Esophagus squamous epithelium (tissue), 5 donors: ENCODE results near the gene ATXN7L3. TPM values are rescaled to one million over a fixed set of nuclear protein-coding genes. Genes with fewer than 3 reads are reported as not detected.
"Not testable (repeated sequence)": the region's sequence is repeated elsewhere in the genome, so short reads cannot be mapped to it uniquely, and the experiment has no call there.

ENCODE experiments used
- DNase-seq: peaks from one replicate; lab custom pipeline; 2025; lab: John Stamatoyannopoulos, UW
- H3K27ac ChIP-seq, 4 donors: fragments of 200-600 bp; sonication (generic); one replicate each; pipeline ENCODE4 v1.5.1; 2016 to 2019; ENCODE audit warnings: mild to moderate bottlenecking in 1 of 4
- H3K27me3 ChIP-seq, 4 donors: fragments of 200-600 bp; sonication (generic); 1 replicate in 3 of 4; 2 replicates in 1 of 4; pipeline versions ENCODE4 v1.5.1 to v1.6.0; 2017 to 2021; ENCODE audit warnings: antibody characterized with exemption in 1 of 4
- H3K36me3 ChIP-seq, 3 donors: fragments of 200-600 bp; sonication (generic); one replicate each; pipeline ENCODE4 v1.5.1; 2016 to 2019
- H3K4me1 ChIP-seq, 3 donors: fragments of 200-600 bp; sonication (generic); one replicate each; pipeline ENCODE4 v1.5.1; 2017 to 2019
- H3K4me3 ChIP-seq, 4 donors: fragments of 200-600 bp; sonication (generic); 1 replicate in 3 of 4; 2 replicates in 1 of 4; pipeline ENCODE4 v1.5.1; 2016 to 2019; ENCODE audit warnings: mild to moderate bottlenecking in 2 of 4, moderate library complexity in 1 of 4
- H3K9me3 ChIP-seq, 3 donors: fragments of 200-600 bp; sonication (generic); one replicate each; pipeline ENCODE4 v1.5.1; 2016 to 2019
- POLR2A ChIP-seq, 4 donors: fragments of 450-650 bp; IDR thresholded peaks; one replicate each; pipeline ENCODE4 v1.6.1; 2017; ENCODE audit warnings: antibody characterized with exemption in 4 of 4, mild to moderate bottlenecking in 4 of 4, moderate library complexity in 3 of 4
- WGBS, 2 donors: methylation state at CpG; one replicate each; pipeline ENCODE4 v1.1.5; 2018; 5-methylcytosine and 5-hydroxymethylcytosine counted together
- intact Hi-C: fragments of 100-400 bp; cut with DNase I; formaldehyde crosslinking; loops from one replicate; pipeline ENCODE4 v1.15.0; 2022
- total RNA-seq, 4 donors: library from RNA; depleted of rRNA; stranded (reverse); fragments of >200 nt; gene quantifications; one replicate each; pipeline ENCODE4 v1.1.0, GENCODE V29; 2016
- TF ChIP-seq, protein P1 (sequence below), 6 experiments: fragments of 450-650 bp in 4 of 6; fragments of 200-600 bp in 2 of 6; sonication (generic) in 2 of 6; IDR thresholded peaks; one replicate each; pipeline ENCODE4 v1.5.1; 2016 to 2019; ENCODE audit warnings: antibody characterized with exemption in 6 of 6, mild to moderate bottlenecking in 4 of 6, moderate library complexity in 4 of 6
- donor health status: DM: yes; HTN: yes; CAD: no.

ATXN7L3 gene
- 10 to 100 TPM; 37.7 to 47.3 (median 44.0) TPM for total RNA-seq

GRCh38 chr17:44199553-44200477 is at the start of gene ATXN7L3:
ATXN7L3 (minus strand) TSS chr17:44199884; CDS start chr17:44198070, 1,814 bp downstream.
- no peaks in the 10 kb centered on the region for H3K27me3 ChIP-seq
- peaks cover 31 to 55% (median 33%) of the 10 kb centered on the region in 3 donors for H3K4me1 ChIP-seq
- intact Hi-C loops: loop anchor here (10.0 kb wide), 1 partner anchor 305 kb away; the partner anchor contains the start of gene GPATCH8
- peaks cover 13 to 30% (median 20%) of the 10 kb centered on the region in 3 donors for H3K36me3 ChIP-seq
- peak within 1 kb of the TSS; percentile 96 to 100 (median 99) for H3K27ac ChIP-seq
- peak within 1 kb of the TSS; percentile 85 to 98 (median 89) for H3K4me3 ChIP-seq
- TF ChIP-seq POLR2A (IDR thresholded peaks at IDR 0.05): peak in 1 of 4 donors; percentile 39
- TF ChIP-seq, protein P1, sequence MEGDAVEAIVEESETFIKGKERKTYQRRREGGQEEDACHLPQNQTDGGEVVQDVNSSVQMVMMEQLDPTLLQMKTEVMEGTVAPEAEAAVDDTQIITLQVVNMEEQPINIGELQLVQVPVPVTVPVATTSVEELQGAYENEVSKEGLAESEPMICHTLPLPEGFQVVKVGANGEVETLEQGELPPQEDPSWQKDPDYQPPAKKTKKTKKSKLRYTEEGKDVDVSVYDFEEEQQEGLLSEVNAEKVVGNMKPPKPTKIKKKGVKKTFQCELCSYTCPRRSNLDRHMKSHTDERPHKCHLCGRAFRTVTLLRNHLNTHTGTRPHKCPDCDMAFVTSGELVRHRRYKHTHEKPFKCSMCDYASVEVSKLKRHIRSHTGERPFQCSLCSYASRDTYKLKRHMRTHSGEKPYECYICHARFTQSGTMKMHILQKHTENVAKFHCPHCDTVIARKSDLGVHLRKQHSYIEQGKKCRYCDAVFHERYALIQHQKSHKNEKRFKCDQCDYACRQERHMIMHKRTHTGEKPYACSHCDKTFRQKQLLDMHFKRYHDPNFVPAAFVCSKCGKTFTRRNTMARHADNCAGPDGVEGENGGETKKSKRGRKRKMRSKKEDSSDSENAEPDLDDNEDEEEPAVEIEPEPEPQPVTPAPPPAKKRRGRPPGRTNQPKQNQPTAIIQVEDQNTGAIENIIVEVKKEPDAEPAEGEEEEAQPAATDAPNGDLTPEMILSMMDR (IDR thresholded peaks at IDR 0.05): no peak
- no CpG with 5 or more reads among the region's 126 CpGs for WGBS, 2 donors
- peak; percentile 97 for DNase-seq
- H3K9me3 ChIP-seq: no peaks in the 10 kb centered on the region

DNA sequence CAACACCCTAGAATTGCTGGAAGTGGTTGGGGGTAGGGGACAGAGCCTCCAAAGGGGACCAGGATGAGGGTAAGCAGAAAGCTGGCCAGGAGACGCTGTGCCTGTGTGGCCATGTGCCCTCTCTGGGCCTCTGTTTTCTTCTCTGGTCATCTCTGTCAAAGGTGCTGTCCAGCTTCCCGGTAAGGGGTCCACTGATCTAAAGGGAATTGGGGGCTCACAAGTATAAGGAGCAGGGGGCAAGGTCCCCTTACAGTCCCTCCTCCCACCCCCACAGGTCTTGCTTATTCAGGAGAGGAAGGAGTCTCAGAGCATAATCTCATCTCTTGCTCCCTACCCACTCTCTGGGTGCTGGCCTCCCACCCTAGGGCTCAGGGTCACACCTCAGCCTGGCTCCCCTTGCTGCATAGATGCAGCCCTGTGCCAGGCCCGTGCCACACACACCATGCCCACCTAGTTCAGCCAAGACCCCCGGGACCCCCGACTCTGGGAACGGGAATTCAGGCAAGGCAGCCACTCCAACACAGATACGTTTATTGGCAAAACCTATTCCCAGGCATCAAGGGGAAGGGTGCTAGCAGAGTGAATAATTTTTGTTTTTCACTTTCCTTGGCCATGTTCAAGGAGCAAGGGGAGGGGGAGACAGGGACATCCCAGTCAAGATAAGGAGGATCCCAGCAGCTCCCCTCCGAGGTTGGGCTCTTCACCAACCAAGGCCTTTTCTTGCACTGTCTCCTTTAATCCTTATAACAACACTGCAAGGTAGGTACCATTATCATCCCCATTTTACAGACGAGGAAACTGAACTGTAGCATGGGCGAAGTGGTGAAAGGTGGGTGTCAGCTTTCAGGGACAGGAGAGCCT is 48.4 kb upstream of the ATXN7L3 start:
- intact Hi-C loops: no loop called here
- DNase-seq: no peak
- WGBS, 2 donors: 74 to 84% methylated on average over 8 to 9 of the region's 10 CpGs

GRCh38 chr17:44247440-44247841 is 47.8 kb upstream of the ATXN7L3 start:
- H3K4me1 ChIP-seq: peaks cover 3 to 29% (median 5%) of the 10 kb centered on the region in 3 donors
- 78% methylated on average over 3 to 5 of the region's 7 CpGs for WGBS, 2 donors
- intact Hi-C loops: no loop called here
- no peak overlapping the region for H3K27ac ChIP-seq
- no peak for TF ChIP-seq POLR2A (IDR thresholded peaks at IDR 0.05)
- H3K36me3 ChIP-seq: no peaks in the 10 kb centered on the region
- H3K4me3 ChIP-seq: no peak overlapping the region
- no peak for DNase-seq
- H3K9me3 ChIP-seq: no peaks in the 10 kb centered on the region
- no peaks in the 10 kb centered on the region for H3K27me3 ChIP-seq

More for the DNA sequence above, 48.4 kb upstream of the ATXN7L3 start:
- peaks cover 3 to 29% (median 5%) of the 10 kb centered on the region in 3 donors for H3K4me1 ChIP-seq
- H3K9me3 ChIP-seq: no peaks in the 10 kb centered on the region
- TF ChIP-seq POLR2A (IDR thresholded peaks at IDR 0.05): no peak
- TF ChIP-seq, protein P1 (IDR thresholded peaks at IDR 0.05): no peak
- H3K27ac ChIP-seq: no peak overlapping the region
- H3K36me3 ChIP-seq: no peaks in the 10 kb centered on the region
- H3K4me3 ChIP-seq: no peak overlapping the region
- no peaks in the 10 kb centered on the region for H3K27me3 ChIP-seq

- H3K27ac ChIP-seq: no peak overlapping the region
- H3K4me3 ChIP-seq: no peak overlapping the region
- intact Hi-C loops: no loop called here
- TF ChIP-seq POLR2A (IDR thresholded peaks at IDR 0.05): no peak
- TF ChIP-seq, protein P1 (IDR thresholded peaks at IDR 0.05): no peak
- H3K9me3 ChIP-seq: no peaks in the 10 kb centered on the region
- no peak for DNase-seq
- H3K27me3 ChIP-seq: no peaks in the 10 kb centered on the region
- 58 to 74% methylated on average over 6 of the region's 6 CpGs for WGBS, 2 donors
- H3K36me3 ChIP-seq: no peaks in the 10 kb centered on the region
- H3K4me1 ChIP-seq: peaks cover 0 to 9% (median 1%) of the 10 kb centered on the region in 3 donors
Measured at GRCh38 chr17:44241106-44241624, 41.5 kb upstream of the ATXN7L3 start.

- DNase-seq, H3K27me3 ChIP-seq, H3K9me3 ChIP-seq, H3K36me3 ChIP-seq, H3K4me3 ChIP-seq, intact Hi-C loops, H3K27ac ChIP-seq: not testable (repeated sequence)
- peaks cover 0 to 17% (median 0%) of the 10 kb centered on the region in 3 donors for H3K4me1 ChIP-seq
- no CpG with 5 or more reads among the region's 28 CpGs for WGBS, 2 donors
Measured at GRCh38 chr17:44237886-44238285, 38.2 kb upstream of the ATXN7L3 start.
